Breast epithelium (tissue), 4 donors: ENCODE results near the gene NEDD4L. TPM values are rescaled to one million over a fixed set of nuclear protein-coding genes. Genes with fewer than 3 reads are reported as not detected.

ENCODE experiments used
- DNase-seq, 2 donors: peaks; one replicate each; pipeline ENCODE4 v3.0.0-alpha.2; 2019; ENCODE audit warnings: low spot score in 2 of 2
- H3K27ac ChIP-seq, 2 donors: fragments of 200-600 bp; sonication (generic) in 1 of 2; one replicate each; pipeline ENCODE4 v1.5.1; 2016 to 2019; ENCODE audit warnings: mild to moderate bottlenecking in 1 of 2
- H3K27me3 ChIP-seq, 2 donors: fragments of 200-600 bp; sonication (generic) in 1 of 2; one replicate each; pipeline versions ENCODE4 v1.5.1 to v1.6.0; 2017 to 2019; ENCODE audit warnings: control low read depth in 1 of 2, mild to moderate bottlenecking in 1 of 2
- H3K36me3 ChIP-seq: fragments of 200-600 bp; one replicate; pipeline ENCODE4 v1.5.1; 2019
- H3K4me1 ChIP-seq, 2 donors: fragments of 200-600 bp; sonication (generic); one replicate each; pipeline ENCODE4 v1.5.1; 2016 to 2019; ENCODE audit warnings: control low read depth in 1 of 2
- H3K4me3 ChIP-seq, 3 donors: fragments of 200-600 bp; sonication (generic); 1 replicate in 2 of 3; 2 replicates in 1 of 3; pipeline ENCODE4 v1.5.1; 2016 to 2019; ENCODE audit warnings: mild to moderate bottlenecking in 3 of 3, moderate library complexity in 2 of 3
- H3K9me3 ChIP-seq, 2 donors: fragments of 200-600 bp; sonication (generic) in 1 of 2; one replicate each; pipeline ENCODE4 v1.5.1; 2016 to 2019; ENCODE audit warnings: control low read depth in 1 of 2
- CTCF ChIP-seq, 3 donors: fragments of 450-650 bp; IDR thresholded peaks; one replicate each; pipeline ENCODE4 v1.5.1; 2016 to 2017; ENCODE audit warnings: antibody characterized with exemption in 3 of 3, mild to moderate bottlenecking in 3 of 3, moderate library complexity in 3 of 3
- POLR2A ChIP-seq: fragments of 450-650 bp; IDR thresholded peaks from one replicate; pipeline ENCODE4 v1.6.1; 2016; ENCODE audit warnings: antibody characterized with exemption, mild to moderate bottlenecking, moderate library complexity
- POLR2AphosphoS5 ChIP-seq, 3 donors: sonication (generic); formaldehyde crosslinking; IDR thresholded peaks; one replicate each; pipeline ENCODE4 v1.6.1; 2017; ENCODE audit warnings: antibody characterized with exemption in 3 of 3
- intact Hi-C: fragments of 100-400 bp; cut with DNase I; formaldehyde crosslinking; loops from one replicate; pipeline ENCODE4 v1.15.1; 2023; ENCODE audit warnings: low total_unique reads
- total RNA-seq, 3 donors: library from RNA; depleted of rRNA; stranded (reverse); fragments of >200 nt; gene quantifications; one replicate each; pipeline ENCODE4 v1.1.0, GENCODE V29; 2016

Gene NEDD4L
- total RNA-seq, 3 donors from 2014 or later, result 26.2 to 162 (median 106) TPM

DNA sequence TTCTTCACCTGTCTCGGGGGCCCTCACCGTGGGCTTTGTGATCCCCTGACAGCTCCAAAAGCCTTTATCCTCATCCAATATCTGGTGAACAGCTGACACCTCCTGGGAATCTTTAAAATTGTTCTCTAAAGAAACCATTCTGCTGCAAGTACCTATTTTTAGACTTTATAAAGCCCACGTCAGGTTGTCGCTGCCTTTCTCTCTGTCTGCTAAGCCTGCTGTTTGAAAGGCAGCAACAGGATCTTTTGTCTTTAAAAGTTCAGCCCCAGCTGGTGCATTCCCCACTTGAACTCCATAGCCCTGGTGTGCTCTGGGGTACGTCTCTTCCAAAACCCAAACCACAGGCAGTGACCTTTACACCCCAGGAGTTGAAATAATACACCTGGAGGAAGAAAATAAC lies 145.0 kb downstream of the NEDD4L start:
- TF ChIP-seq CTCF (IDR thresholded peaks at IDR 0.05), result no peak
- TF ChIP-seq POLR2A, result no peak
- TF ChIP-seq POLR2AphosphoS5 (IDR thresholded peaks at IDR 0.05), result no peak
- no peak overlapping the region for H3K4me3 ChIP-seq
- intact Hi-C loops, result no loop called here
- H3K9me3 ChIP-seq, result no peaks in the 10 kb centered on the region
- H3K4me1 ChIP-seq, result no peaks in the 10 kb centered on the region
- no peaks in the 10 kb centered on the region for H3K36me3 ChIP-seq
- no peaks in the 10 kb centered on the region for H3K27me3 ChIP-seq
- no peak overlapping the region for H3K27ac ChIP-seq
- no peak for DNase-seq

DNA sequence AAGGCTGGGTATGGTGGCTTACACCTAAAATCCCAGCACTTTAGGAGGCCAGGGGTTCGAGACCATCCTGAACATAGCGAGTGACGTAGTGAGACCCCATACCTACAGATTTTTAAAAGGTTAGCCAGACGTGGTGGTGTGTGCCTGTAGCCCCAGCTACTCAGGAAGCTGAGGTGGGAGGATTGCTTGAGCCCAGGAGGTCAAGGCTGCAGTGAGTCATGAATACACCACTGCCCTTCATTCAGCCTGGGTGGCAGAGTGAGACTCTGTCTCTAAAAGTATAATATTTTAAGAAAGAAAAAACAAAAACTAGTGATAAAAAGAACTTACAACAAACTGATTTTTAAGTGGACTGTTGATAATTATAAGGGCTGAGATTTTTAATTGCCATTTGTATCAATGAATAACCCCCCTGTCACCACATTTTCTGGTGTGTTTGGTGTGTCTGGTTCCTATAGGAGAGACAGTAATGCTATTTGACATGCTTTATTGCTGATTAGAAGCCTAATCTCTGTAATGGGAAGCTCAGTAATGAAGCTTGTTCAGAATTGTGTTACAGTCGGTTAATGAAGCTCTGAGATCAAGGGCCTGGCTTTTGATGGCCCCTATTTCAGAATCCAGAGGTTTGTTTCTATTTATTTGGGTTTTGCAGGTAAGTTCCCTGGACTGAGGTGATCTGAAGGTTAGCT lies 147.0 kb downstream of the NEDD4L start:
- TF ChIP-seq POLR2AphosphoS5 (IDR thresholded peaks at IDR 0.05) (no peak), POLR2A (no peak), CTCF (IDR thresholded peaks at IDR 0.05) (no peak)
- intact Hi-C loops, result no loop called here
- DNase-seq, result no peak
- Histone ChIP-seq H3K27me3 (no peaks in the 10 kb centered on the region), H3K36me3 (no peaks in the 10 kb centered on the region), H3K27ac (no peak overlapping the region), H3K4me3 (no peak overlapping the region), H3K9me3 (no peaks in the 10 kb centered on the region), H3K4me1 (no peaks in the 10 kb centered on the region)

GRCh38 chr18:58191626-58192025 lies 147.6 kb downstream of the NEDD4L start:
- TF ChIP-seq POLR2A (no peak), POLR2AphosphoS5 (IDR thresholded peaks at IDR 0.05) (no peak), CTCF (IDR thresholded peaks at IDR 0.05) (no peak)

DNA sequence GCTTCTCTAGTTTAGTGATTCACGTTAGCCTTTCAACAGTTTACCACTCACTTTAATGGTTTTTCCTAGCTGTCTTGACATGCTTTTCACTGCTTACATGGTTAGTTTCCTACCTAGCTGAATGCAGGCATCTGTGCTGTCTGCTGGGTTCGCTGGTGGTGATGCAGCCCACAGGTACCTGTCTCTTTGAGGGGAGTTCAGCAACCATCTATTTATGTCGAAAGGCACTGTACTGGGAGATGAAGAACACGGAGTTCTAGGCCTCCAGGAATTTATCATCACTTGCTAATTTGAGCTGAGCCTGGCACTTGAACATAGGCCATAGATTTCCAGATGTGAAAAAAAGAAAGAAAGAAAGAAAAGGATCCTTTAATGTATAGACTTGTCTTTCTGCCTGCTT lies 148.5 kb downstream of the NEDD4L start:
- H3K4me3 ChIP-seq, result no peak overlapping the region
- DNase-seq, result no peak
- no peaks in the 10 kb centered on the region for H3K36me3 ChIP-seq
- no peak overlapping the region for H3K27ac ChIP-seq
- no peaks in the 10 kb centered on the region for H3K4me1 ChIP-seq
- TF ChIP-seq POLR2A (no peak), POLR2AphosphoS5 (IDR thresholded peaks at IDR 0.05) (no peak), CTCF (IDR thresholded peaks at IDR 0.05) (no peak)
- no peaks in the 10 kb centered on the region for H3K27me3 ChIP-seq
- H3K9me3 ChIP-seq, result no peaks in the 10 kb centered on the region
- intact Hi-C loops, result loop anchor here (1.0 kb wide), 1 partner anchor 28 kb away; no protein-coding TSS in a partner anchor

More at GRCh38 chr18:58191626-58192025, 147.6 kb downstream of the NEDD4L start:
- Histone ChIP-seq H3K27ac (no peak overlapping the region), H3K4me3 (no peak overlapping the region), H3K27me3 (no peaks in the 10 kb centered on the region), H3K4me1 (no peaks in the 10 kb centered on the region), H3K36me3 (no peaks in the 10 kb centered on the region), H3K9me3 (no peaks in the 10 kb centered on the region)
- DNase-seq, result no peak
- intact Hi-C loops, result loop anchor here (1.0 kb wide), 1 partner anchor 29 kb away; no protein-coding TSS in a partner anchor

DNA sequence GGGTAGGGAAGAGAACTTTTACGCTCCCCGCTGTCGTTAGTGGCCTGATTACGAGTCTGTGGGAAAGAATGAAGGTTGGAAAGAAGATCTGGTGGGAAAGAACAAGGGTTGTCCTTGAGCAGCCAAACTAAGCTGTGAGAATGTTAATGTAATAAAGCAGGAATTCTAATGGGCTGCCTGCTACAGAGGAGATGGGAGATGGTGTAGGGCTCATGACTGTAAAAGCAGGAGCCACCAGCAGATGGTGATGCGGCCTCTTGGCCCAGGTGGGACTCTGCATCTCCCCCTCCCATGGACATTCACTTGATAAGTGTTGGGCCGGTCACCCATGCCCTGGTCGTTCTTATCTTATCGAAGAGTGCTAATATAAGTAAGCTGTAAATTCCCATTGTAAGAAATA lies 150.0 kb downstream of the NEDD4L start:
- peak overlapping the region in 1 of 2 donors; percentile 82 for H3K27ac ChIP-seq
- no peak overlapping the region for H3K4me3 ChIP-seq
- no peaks in the 10 kb centered on the region for H3K27me3 ChIP-seq
- TF ChIP-seq POLR2AphosphoS5 (IDR thresholded peaks at IDR 0.05) (no peak), CTCF (IDR thresholded peaks at IDR 0.05) (no peak), POLR2A (no peak)
- no peak for DNase-seq
- no peaks in the 10 kb centered on the region for H3K36me3 ChIP-seq
- intact Hi-C loops, result no loop called here
- H3K4me1 ChIP-seq, result no peaks in the 10 kb centered on the region
- H3K9me3 ChIP-seq, result no peaks in the 10 kb centered on the region
